Fibroblast of lung (primary cell): ENCODE results near the gene PRR36. TPM values are rescaled to one million over a fixed set of nuclear protein-coding genes. Genes with fewer than 3 reads are reported as not detected.

Experiments
- DNase-seq, 2 donors: peaks; one replicate each; pipeline versions ENCODE4 v3.0.0 to v3.0.0-alpha.2; 2010; ENCODE audit warnings: low read depth in 2 of 2
- H2AFZ ChIP-seq: 2 replicates; pipeline ENCODE4 v1.5.1; 2012; ENCODE audit warnings: low read length, control low read depth, inconsistent platforms
- H3K27ac ChIP-seq: 2 replicates; pipeline ENCODE4 v1.5.1; 2011; ENCODE audit warnings: low read length, control low read depth; ENCODE audit not compliant: insufficient read depth
- H3K27me3 ChIP-seq: 2 replicates; pipeline ENCODE4 v1.5.1; 2011; ENCODE audit warnings: mild to moderate bottlenecking, low read length; ENCODE audit not compliant: control insufficient read depth, insufficient read depth
- H3K36me3 ChIP-seq: 2 replicates; pipeline ENCODE4 v1.5.1; 2011; ENCODE audit warnings: low read length; ENCODE audit not compliant: control insufficient read depth, insufficient read depth
- H3K4me1 ChIP-seq: 2 replicates; pipeline ENCODE4 v1.5.1; 2011; ENCODE audit warnings: low read length; ENCODE audit not compliant: control insufficient read depth, insufficient read depth; ENCODE audit errors: extremely low read depth
- H3K4me2 ChIP-seq: 2 replicates; pipeline ENCODE4 v1.5.1; 2011; ENCODE audit warnings: low read length, control low read depth; ENCODE audit not compliant: insufficient read depth; ENCODE audit errors: extremely low read depth
- H3K4me3 ChIP-seq, 4 experiments: fragments of 200-600 bp in 1 of 4; sonication (generic) in 1 of 4; replicated peaks in 1 of 4; 2 replicates each; pipeline ENCODE4 v1.5.1; 2011 to 2016; ENCODE audit warnings: low read length in 4 of 4, low read depth in 3 of 4, mild to moderate bottlenecking in 3 of 4, control low read depth in 2 of 4, inconsistent platforms in 1 of 4, mixed read lengths in 1 of 4; ENCODE audit not compliant: insufficient read depth in 1 of 4; ENCODE audit errors: control extremely low read depth in 1 of 4
- H3K79me2 ChIP-seq: 2 replicates; pipeline ENCODE4 v1.5.1; 2012; ENCODE audit warnings: mild to moderate bottlenecking, low read length, inconsistent platforms; ENCODE audit not compliant: control insufficient read depth, insufficient read depth
- H3K9ac ChIP-seq: 2 replicates; pipeline ENCODE4 v1.5.1; 2011; ENCODE audit warnings: mild to moderate bottlenecking, low read length, control low read depth; ENCODE audit not compliant: insufficient read depth
- H3K9me3 ChIP-seq: 2 replicates; pipeline ENCODE4 v1.5.1; 2012; ENCODE audit warnings: low read depth, low read length; ENCODE audit not compliant: control insufficient read depth, insufficient read depth
- H4K20me1 ChIP-seq: 2 replicates; pipeline ENCODE4 v1.5.1; 2011; ENCODE audit warnings: low read length; ENCODE audit not compliant: control insufficient read depth, insufficient read depth; ENCODE audit errors: extremely low read depth
- EZH2 ChIP-seq: IDR thresholded peaks from 2 replicates; pipeline ENCODE4 v1.5.1; 2012; ENCODE audit warnings: low read length, control low read depth, mild to moderate bottlenecking; ENCODE audit errors: missing control alignments
- polyA plus RNA-seq, 2 donors: library from polyadenylated mRNA; depleted of rRNA in 1 of 2; stranded (reverse) in 1 of 2; unstranded in 1 of 2; fragments of >200 nt; gene quantifications; 2 replicates each; pipeline ENCODE4 v1.2.1, GENCODE V29; 2011 to 2012; ENCODE audit warnings: missing spikeins in 1 of 2
- total RNA-seq: library from RNA; depleted of rRNA; stranded (reverse); fragments of >200 nt; gene quantifications from 2 replicates; pipeline ENCODE4 v1.2.1, GENCODE V29; 2014
- TF ChIP-seq, protein P1 (sequence below), 2 donors: IDR thresholded peaks in 1 of 2; conservative IDR thresholded peaks in 1 of 2; 1 replicate in 1 of 2; 2 replicates in 1 of 2; pipeline ENCODE4 v1.5.1; 2011 to 2012; ENCODE audit warnings: low read length in 2 of 2, control low read depth in 1 of 2, inconsistent platforms in 1 of 2, low read depth in 1 of 2, mild to moderate bottlenecking in 1 of 2

The PRR36 gene
- total and polyA plus RNA-seq, 2 donors (not counting 1 experiment from before 2014, with no cell fraction given): under 0.01 TPM; not detected in 1

DNA sequence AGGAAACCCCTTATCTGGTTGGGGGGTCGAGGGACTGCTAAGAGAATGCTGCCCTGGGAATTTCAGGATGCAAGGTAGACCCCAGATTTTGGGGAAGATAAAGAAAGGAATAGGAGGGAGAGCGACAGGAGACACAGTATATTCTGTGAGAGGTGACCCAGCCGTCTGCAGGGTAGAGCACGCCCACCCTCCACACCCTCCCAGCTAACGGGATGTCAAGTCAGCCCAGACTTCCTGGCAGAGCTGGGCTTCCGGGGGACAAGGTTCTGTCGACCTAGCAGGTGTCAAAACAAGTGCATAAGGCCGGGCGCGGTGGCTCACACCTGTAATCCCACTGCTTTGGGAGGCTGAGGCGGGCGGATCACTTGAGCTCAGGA lies 695 bp upstream of the PRR36 start:
- Histone ChIP-seq H3K4me2 (no peak overlapping the region), H4K20me1 (no peaks in the 10 kb centered on the region), H3K27ac (no peak overlapping the region), H2AFZ (no peak overlapping the region), H3K36me3 (no peaks in the 10 kb centered on the region), H3K9me3 (no peaks in the 10 kb centered on the region), H3K79me2 (no peaks in the 10 kb centered on the region), H3K4me1 (peaks cover 3% of the 10 kb centered on the region), H3K4me3 (no peak overlapping the region), H3K9ac (no peak overlapping the region), H3K27me3 (peaks cover 17% of the 10 kb centered on the region)
- no peak for DNase-seq
- TF ChIP-seq EZH2: no peak
- TF ChIP-seq, protein P1, sequence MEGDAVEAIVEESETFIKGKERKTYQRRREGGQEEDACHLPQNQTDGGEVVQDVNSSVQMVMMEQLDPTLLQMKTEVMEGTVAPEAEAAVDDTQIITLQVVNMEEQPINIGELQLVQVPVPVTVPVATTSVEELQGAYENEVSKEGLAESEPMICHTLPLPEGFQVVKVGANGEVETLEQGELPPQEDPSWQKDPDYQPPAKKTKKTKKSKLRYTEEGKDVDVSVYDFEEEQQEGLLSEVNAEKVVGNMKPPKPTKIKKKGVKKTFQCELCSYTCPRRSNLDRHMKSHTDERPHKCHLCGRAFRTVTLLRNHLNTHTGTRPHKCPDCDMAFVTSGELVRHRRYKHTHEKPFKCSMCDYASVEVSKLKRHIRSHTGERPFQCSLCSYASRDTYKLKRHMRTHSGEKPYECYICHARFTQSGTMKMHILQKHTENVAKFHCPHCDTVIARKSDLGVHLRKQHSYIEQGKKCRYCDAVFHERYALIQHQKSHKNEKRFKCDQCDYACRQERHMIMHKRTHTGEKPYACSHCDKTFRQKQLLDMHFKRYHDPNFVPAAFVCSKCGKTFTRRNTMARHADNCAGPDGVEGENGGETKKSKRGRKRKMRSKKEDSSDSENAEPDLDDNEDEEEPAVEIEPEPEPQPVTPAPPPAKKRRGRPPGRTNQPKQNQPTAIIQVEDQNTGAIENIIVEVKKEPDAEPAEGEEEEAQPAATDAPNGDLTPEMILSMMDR (conservative IDR thresholded peaks at IDR 0.05 in 1 of 2, IDR thresholded peaks at IDR 0.05 in 1 of 2; ENCODE audit: low read depth in 1 of 2, low read length in 2 of 2): no peak

DNA sequence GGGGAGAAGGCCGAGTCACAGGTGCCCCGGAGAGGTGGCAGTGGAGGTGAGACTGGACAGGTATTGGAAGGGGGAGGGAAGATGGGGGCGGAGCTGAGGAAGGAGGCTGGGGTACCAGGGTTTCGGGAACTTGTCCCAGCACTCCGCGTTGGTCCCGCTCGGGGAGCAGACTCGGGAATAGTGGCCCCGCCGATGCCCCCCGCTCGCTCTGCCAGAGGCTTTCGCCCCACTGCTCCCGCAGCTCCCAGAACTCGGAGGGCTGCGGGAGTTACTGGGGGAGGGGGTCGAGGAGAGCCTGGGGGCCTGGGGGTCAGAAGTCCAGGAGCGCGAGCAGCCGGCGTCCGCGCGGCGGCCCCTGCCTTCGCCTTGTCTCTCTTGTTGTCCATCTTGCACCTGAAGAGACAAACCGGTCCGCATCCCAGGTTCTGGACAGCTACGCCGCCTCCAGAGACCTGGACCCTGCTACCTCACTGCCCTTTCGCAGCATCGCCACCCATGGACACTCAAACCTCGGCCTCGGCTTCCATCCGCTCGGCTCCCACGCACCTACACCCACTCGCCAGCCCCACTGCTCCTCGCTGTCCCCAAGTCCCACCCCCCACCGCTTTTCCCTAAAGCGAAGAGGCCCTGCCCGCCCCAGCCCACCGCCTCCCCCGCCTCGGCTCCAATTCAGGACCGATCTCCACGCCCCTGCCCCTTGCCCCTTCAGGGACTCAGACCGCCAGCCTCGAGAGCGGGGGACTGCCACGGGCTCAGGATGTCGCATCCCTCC lies 700 bp downstream of the PRR36 start:
- H3K4me1 ChIP-seq: peaks cover 7% of the 10 kb centered on the region
- H3K4me3 ChIP-seq: no peak overlapping the region
- no peak overlapping the region for H2AFZ ChIP-seq
- H3K79me2 ChIP-seq: no peaks in the 10 kb centered on the region
- peaks cover 17% of the 10 kb centered on the region for H3K27me3 ChIP-seq
- no peak overlapping the region for H3K27ac ChIP-seq
- TF ChIP-seq EZH2: peak; percentile 93
- TF ChIP-seq, protein P1 (conservative IDR thresholded peaks at IDR 0.05 in 1 of 2, IDR thresholded peaks at IDR 0.05 in 1 of 2; ENCODE audit: low read depth in 1 of 2, low read length in 2 of 2): no peak
- DNase-seq: no peak
- H3K4me2 ChIP-seq: no peak overlapping the region
- no peak overlapping the region for H3K9ac ChIP-seq
- no peaks in the 10 kb centered on the region for H3K9me3 ChIP-seq
- H4K20me1 ChIP-seq: no peaks in the 10 kb centered on the region
- no peaks in the 10 kb centered on the region for H3K36me3 ChIP-seq

DNA sequence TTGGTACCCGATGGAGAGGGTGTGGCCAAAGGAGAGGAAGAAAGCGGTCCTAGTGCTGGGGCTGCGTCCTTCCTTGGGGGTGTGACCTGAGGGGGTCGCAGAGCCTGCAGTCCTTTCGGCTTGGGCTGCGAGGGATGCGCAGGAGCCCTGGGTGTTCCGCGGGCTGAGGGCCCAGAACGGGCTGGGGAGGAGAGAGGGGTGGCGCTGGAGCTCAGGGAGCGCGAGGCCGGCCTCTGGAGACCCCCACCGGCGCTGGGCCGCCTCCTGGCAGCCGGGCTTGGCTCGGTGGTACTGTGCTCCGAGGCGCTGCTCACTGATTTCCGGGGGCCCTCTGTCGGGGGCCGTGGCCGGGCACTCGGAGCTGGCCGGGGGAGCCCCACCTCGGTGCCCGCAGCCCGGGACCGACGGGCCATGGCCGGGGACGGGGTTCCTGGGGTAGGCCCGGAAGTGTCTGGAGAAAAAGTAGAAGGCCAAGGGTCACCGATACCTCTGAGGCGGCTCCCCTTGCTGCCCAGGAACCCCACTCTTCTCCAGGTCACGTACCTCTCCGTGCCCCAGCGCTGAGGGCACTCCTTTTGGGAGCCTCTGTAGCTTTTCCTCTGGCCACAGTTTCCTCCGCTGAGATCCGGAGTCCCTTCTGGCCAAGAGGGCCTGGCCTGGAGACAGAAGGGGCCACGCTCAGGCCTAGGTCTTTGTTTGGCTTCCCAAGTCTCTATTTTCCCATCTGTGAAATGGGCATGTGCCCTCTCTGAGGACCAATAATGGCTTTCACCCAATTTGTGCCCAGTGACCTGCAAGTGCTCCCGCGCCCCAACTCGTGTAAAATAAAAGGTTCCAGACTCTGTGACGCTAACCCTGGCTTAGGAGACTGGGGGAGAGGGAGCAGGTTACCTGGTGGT lies 1.6 kb downstream of the PRR36 start:
- TF ChIP-seq, protein P1 (conservative IDR thresholded peaks at IDR 0.05 in 1 of 2, IDR thresholded peaks at IDR 0.05 in 1 of 2; ENCODE audit: low read depth in 1 of 2, low read length in 2 of 2): no peak
- TF ChIP-seq EZH2: no peak
- Histone ChIP-seq H3K4me3 (no peak overlapping the region), H3K9ac (no peak overlapping the region), H3K4me2 (peak overlapping the region; percentile 10), H3K4me1 (peaks cover 7% of the 10 kb centered on the region), H2AFZ (no peak overlapping the region), H3K9me3 (no peaks in the 10 kb centered on the region), H3K79me2 (no peaks in the 10 kb centered on the region), H3K36me3 (no peaks in the 10 kb centered on the region), H3K27ac (no peak overlapping the region), H3K27me3 (peaks cover 17% of the 10 kb centered on the region), H4K20me1 (no peaks in the 10 kb centered on the region)
- no peak for DNase-seq
